Esophagus (tissue), 2 donors: ENCODE results near the gene LZTS2. TPM values are rescaled to one million over a fixed set of nuclear protein-coding genes. Genes with fewer than 3 reads are reported as not detected.

Source experiments
- H3K27ac ChIP-seq, 2 donors: one replicate each; pipeline ENCODE4 v1.5.1; 2013; ENCODE audit warnings: low read depth in 2 of 2, mild to moderate bottlenecking in 2 of 2, inconsistent platforms in 1 of 2, low read length in 1 of 2, moderate library complexity in 1 of 2
- H3K27me3 ChIP-seq, 2 donors: one replicate each; pipeline ENCODE4 v1.6.1; 2013; ENCODE audit warnings: low read length in 2 of 2, control low read depth in 1 of 2, mild to moderate bottlenecking in 1 of 2; ENCODE audit not compliant: insufficient read depth in 2 of 2, control insufficient read depth in 1 of 2
- H3K36me3 ChIP-seq, 2 donors: one replicate each; pipeline ENCODE4 v1.6.1; 2013; ENCODE audit warnings: low read length in 1 of 2; ENCODE audit not compliant: control insufficient read depth in 2 of 2, insufficient read depth in 2 of 2
- H3K4me1 ChIP-seq, 2 donors: one replicate each; pipeline ENCODE4 v1.6.1; 2013; ENCODE audit warnings: low read length in 1 of 2; ENCODE audit not compliant: control insufficient read depth in 2 of 2, insufficient read depth in 2 of 2
- H3K4me3 ChIP-seq, 2 donors: one replicate each; pipeline ENCODE4 v1.5.1; 2013; ENCODE audit warnings: low read length in 2 of 2, mild to moderate bottlenecking in 2 of 2, low read depth in 1 of 2, moderate library complexity in 1 of 2
- H3K9me3 ChIP-seq, 2 donors: one replicate each; pipeline ENCODE4 v1.6.1; 2013; ENCODE audit warnings: mild to moderate bottlenecking in 2 of 2, low read depth in 1 of 2, low read length in 1 of 2, moderate library complexity in 1 of 2; ENCODE audit not compliant: control insufficient read depth in 2 of 2, insufficient read depth in 1 of 2
- WGBS, 2 donors: extraction: QIAGEN DNeasy Blood & Tissue Kit; methylation state at CpG; one replicate each; pipeline ENCODE4 v1.1.7; 2013; 5-methylcytosine and 5-hydroxymethylcytosine counted together
- polyA plus RNA-seq, 2 donors: library from polyadenylated mRNA; stranded (reverse); fragments of 200-250 nt; gene quantifications; one replicate each; pipeline ENCODE4 v1.2.3, GENCODE V29; 2013
- donor health status: healthy with polysubstance abuse.
- donor health status: Bipolar disorder and iron deficiency.

LZTS2 gene
- polyA plus RNA-seq = 10 to 100 TPM; 31.8 to 34.9 TPM

GRCh38 chr10:100999742-101000126 lies at the start of gene LZTS2:
TSS of gene LZTS2 (plus strand) at chr10:100999808. CDS start at chr10:101002539, 2,731 bp downstream.
- 1 to 3% methylated on average over 23 to 44 of the region's 44 CpGs for WGBS, 2 donors
- peak within 1 kb of the TSS; percentile 95 to 98 for H3K27ac ChIP-seq
- H3K4me1 ChIP-seq = peaks cover 3 to 17% of the 10 kb centered on the region in 2 donors
- peaks cover 4 to 12% of the 10 kb centered on the region in 2 donors for H3K36me3 ChIP-seq
- peak within 1 kb of the TSS; percentile 63 to 83 for H3K4me3 ChIP-seq
- no peaks in the 10 kb centered on the region for H3K27me3 ChIP-seq
- H3K9me3 ChIP-seq = no peaks in the 10 kb centered on the region

DNA sequence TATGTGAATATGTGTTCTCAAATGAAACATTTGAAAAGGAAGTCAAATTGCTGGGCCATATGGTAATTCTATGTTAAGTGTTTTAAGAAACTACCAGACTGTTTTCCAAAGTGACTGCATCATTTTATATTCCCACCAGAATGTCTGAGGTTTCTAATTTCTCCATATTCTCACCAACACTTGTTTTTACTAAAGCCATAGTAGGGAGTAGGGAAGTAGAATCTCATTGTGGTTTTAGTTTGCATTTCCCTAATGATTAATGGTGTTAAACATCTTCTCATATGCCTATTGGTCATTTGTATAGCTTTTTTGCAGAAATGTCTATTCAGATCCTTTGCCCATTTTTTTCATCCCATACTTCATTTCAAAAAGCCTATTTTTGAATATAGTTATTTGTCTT lies 39.4 kb upstream of the LZTS2 start:
- Histone ChIP-seq H3K4me1 (no peaks in the 10 kb centered on the region), H3K4me3 (no peak overlapping the region), H3K36me3 (peaks cover 0 to 4% of the 10 kb centered on the region in 2 donors), H3K27me3 (no peaks in the 10 kb centered on the region), H3K9me3 (no peaks in the 10 kb centered on the region), H3K27ac (no peak overlapping the region)

- no peak overlapping the region for H3K27ac ChIP-seq
- peaks cover 0 to 4% of the 10 kb centered on the region in 2 donors for H3K36me3 ChIP-seq
- H3K9me3 ChIP-seq = no peaks in the 10 kb centered on the region
- no peaks in the 10 kb centered on the region for H3K27me3 ChIP-seq
- 74 to 78% methylated on average over 4 of the region's 4 CpGs for WGBS, 2 donors
- no peak overlapping the region for H3K4me3 ChIP-seq
- H3K4me1 ChIP-seq = no peaks in the 10 kb centered on the region
Observed at GRCh38 chr10:100962351-100963080, 37.1 kb upstream of the LZTS2 start.

DNA sequence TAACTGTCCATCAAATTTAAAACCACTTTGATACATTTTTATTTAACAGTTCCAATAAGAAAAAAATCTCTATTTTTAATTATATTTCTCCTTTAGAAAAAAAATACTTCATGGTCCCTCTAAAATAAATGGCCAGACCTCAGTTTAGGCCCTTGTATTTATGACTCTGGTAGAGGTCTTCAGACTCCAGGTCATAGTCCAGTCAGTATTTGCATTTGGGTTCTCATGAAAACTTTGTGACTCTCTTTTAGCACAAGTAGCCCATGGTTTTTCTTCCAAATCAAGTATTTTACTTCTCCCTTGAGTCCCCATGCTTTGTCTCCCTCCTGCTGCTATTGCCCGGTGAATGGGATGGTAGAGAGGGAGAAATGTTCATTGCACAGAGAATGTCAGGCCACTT lies 35.8 kb upstream of the LZTS2 start:
- H3K4me3 ChIP-seq = no peak overlapping the region
- H3K36me3 ChIP-seq = peaks cover 0 to 1% of the 10 kb centered on the region in 2 donors
- no peak overlapping the region for H3K27ac ChIP-seq
- peaks cover 0 to 3% of the 10 kb centered on the region in 2 donors for H3K4me1 ChIP-seq
- WGBS, 2 donors = 90 to 96% methylated on average over 1 of the region's 1 CpG
- no peaks in the 10 kb centered on the region for H3K9me3 ChIP-seq
- no peaks in the 10 kb centered on the region for H3K27me3 ChIP-seq

- no peaks in the 10 kb centered on the region for H3K9me3 ChIP-seq
- 71 to 76% methylated on average over 5 of the region's 5 CpGs for WGBS, 2 donors
Observed at GRCh38 chr10:100965820-100966219, 33.8 kb upstream of the LZTS2 start.

GRCh38 chr10:100966887-100967286 lies 32.7 kb upstream of the LZTS2 start:
- H3K4me1 ChIP-seq = peaks cover 0 to 5% of the 10 kb centered on the region in 2 donors
- no peak overlapping the region for H3K27ac ChIP-seq
- no peaks in the 10 kb centered on the region for H3K36me3 ChIP-seq
- H3K9me3 ChIP-seq = no peaks in the 10 kb centered on the region
- no peak overlapping the region for H3K4me3 ChIP-seq
- H3K27me3 ChIP-seq = no peaks in the 10 kb centered on the region
- 62 to 77% methylated on average over 2 of the region's 2 CpGs for WGBS, 2 donors

More at GRCh38 chr10:100965820-100966219, 33.8 kb upstream of the LZTS2 start:
- no peaks in the 10 kb centered on the region for H3K36me3 ChIP-seq
- H3K4me1 ChIP-seq = peaks cover 0 to 5% of the 10 kb centered on the region in 2 donors
- H3K4me3 ChIP-seq = no peak overlapping the region
- H3K27ac ChIP-seq = no peak overlapping the region
- H3K27me3 ChIP-seq = no peaks in the 10 kb centered on the region

GRCh38 chr10:100967332-100967731 lies 32.3 kb upstream of the LZTS2 start:
- H3K27ac ChIP-seq = no peak overlapping the region
- 72 to 88% methylated on average over 2 of the region's 2 CpGs for WGBS, 2 donors

GRCh38 chr10:100968062-100968736 lies 31.4 kb upstream of the LZTS2 start:
- no peak overlapping the region for H3K4me3 ChIP-seq
- H3K9me3 ChIP-seq = no peaks in the 10 kb centered on the region
- peaks cover 0 to 5% of the 10 kb centered on the region in 2 donors for H3K4me1 ChIP-seq
- 79 to 81% methylated on average over 2 of the region's 2 CpGs for WGBS, 2 donors
- H3K27me3 ChIP-seq = no peaks in the 10 kb centered on the region
- H3K36me3 ChIP-seq = no peaks in the 10 kb centered on the region
- H3K27ac ChIP-seq = no peak overlapping the region

More at GRCh38 chr10:100967332-100967731, 32.3 kb upstream of the LZTS2 start:
- no peaks in the 10 kb centered on the region for H3K36me3 ChIP-seq
- no peaks in the 10 kb centered on the region for H3K27me3 ChIP-seq
- H3K4me1 ChIP-seq = peaks cover 0 to 5% of the 10 kb centered on the region in 2 donors
- no peaks in the 10 kb centered on the region for H3K9me3 ChIP-seq
- H3K4me3 ChIP-seq = no peak overlapping the region

DNA sequence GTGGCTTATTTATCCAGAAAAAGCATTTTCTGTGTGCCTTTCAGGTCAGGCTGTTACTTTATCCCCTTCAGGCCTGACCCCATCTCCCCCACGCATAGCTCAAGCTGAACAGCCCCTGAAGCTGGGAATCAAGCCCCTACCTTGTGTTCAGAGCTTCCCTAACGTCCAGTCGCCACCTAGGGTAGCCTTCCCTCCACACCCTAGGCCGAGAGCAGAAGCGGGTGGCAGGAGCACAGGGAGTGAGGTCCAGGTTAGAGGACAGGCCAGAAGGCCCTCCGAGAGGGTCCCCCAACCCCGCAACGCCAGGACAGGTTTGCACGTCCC lies 30.8 kb upstream of the LZTS2 start:
- no peaks in the 10 kb centered on the region for H3K36me3 ChIP-seq
- H3K4me3 ChIP-seq = peak overlapping the region; percentile 41 to 49
- 20 to 23% methylated on average over 9 of the region's 9 CpGs for WGBS, 2 donors
- no peaks in the 10 kb centered on the region for H3K27me3 ChIP-seq
- H3K27ac ChIP-seq = no peak overlapping the region
- no peaks in the 10 kb centered on the region for H3K9me3 ChIP-seq
- H3K4me1 ChIP-seq = peaks cover 0 to 5% of the 10 kb centered on the region in 2 donors
